Measurements from ENCODE around the gene ZP2. TPM values are rescaled to one million over a fixed set of nuclear protein-coding genes. Genes with fewer than 3 reads are reported as not detected.
"Not testable (repeated sequence)": the region's sequence is repeated elsewhere in the genome, so short reads cannot be mapped to it uniquely, and the experiment has no call there.

ZP2 gene
- total RNA-seq, result not detected

- H3K27me3 ChIP-seq (ENCODE audit: insufficient read depth, low read length), result no peaks in the 10 kb centered on the region
- H3K4me1 ChIP-seq (ENCODE audit: insufficient read depth, low read length), result no peaks in the 10 kb centered on the region
- no peak within 1 kb of the TSS for H3K4me3 ChIP-seq (ENCODE audit: low read length)
- no peaks in the 10 kb centered on the region for H3K9me3 ChIP-seq (ENCODE audit: low read depth, low read length)
These were observed at the start of gene ZP2 for GRCh38 chr16:21211486-21211885. TSS of gene ZP2 (minus strand) at chr16:21211574. CDS start at chr16:21211547, 27 bp downstream.

- Histone ChIP-seq H3K4me1 (ENCODE audit: insufficient read depth, low read length) (no peaks in the 10 kb centered on the region), H3K4me3 (ENCODE audit: low read length) (no peak overlapping the region), H3K9me3 (ENCODE audit: low read depth, low read length) (no peaks in the 10 kb centered on the region), H3K27me3 (ENCODE audit: insufficient read depth, low read length) (no peaks in the 10 kb centered on the region)
These were observed 45.9 kb upstream of the ZP2 start for GRCh38 chr16:21257284-21257683.

GRCh38 chr16:21256636-21257035 is 45.3 kb upstream of the ZP2 start:
- Histone ChIP-seq H3K4me1 (ENCODE audit: insufficient read depth, low read length) (no peaks in the 10 kb centered on the region), H3K27me3 (ENCODE audit: insufficient read depth, low read length) (no peaks in the 10 kb centered on the region), H3K4me3 (ENCODE audit: low read length) (no peak overlapping the region), H3K9me3 (ENCODE audit: low read depth, low read length) (no peaks in the 10 kb centered on the region)

GRCh38 chr16:21253470-21253869 is 42.1 kb upstream of the ZP2 start:
- Histone ChIP-seq H3K27me3 (ENCODE audit: insufficient read depth, low read length) (no peaks in the 10 kb centered on the region), H3K9me3 (ENCODE audit: low read depth, low read length) (no peaks in the 10 kb centered on the region), H3K4me1 (ENCODE audit: insufficient read depth, low read length) (no peaks in the 10 kb centered on the region), H3K4me3 (ENCODE audit: low read length) (no peak overlapping the region)

GRCh38 chr16:21250072-21250923 is 38.9 kb upstream of the ZP2 start:
- H3K9me3 ChIP-seq (ENCODE audit: low read depth, low read length), result no peaks in the 10 kb centered on the region
- H3K27me3 ChIP-seq (ENCODE audit: insufficient read depth, low read length), result no peaks in the 10 kb centered on the region
- H3K4me3 ChIP-seq (ENCODE audit: low read length), result no peak overlapping the region
- no peaks in the 10 kb centered on the region for H3K4me1 ChIP-seq (ENCODE audit: insufficient read depth, low read length)

- H3K4me1 ChIP-seq (ENCODE audit: insufficient read depth, low read length); H3K9me3 ChIP-seq (ENCODE audit: low read depth, low read length); H3K4me3 ChIP-seq (ENCODE audit: low read length); H3K27me3 ChIP-seq (ENCODE audit: insufficient read depth, low read length): not testable (repeated sequence)
These were observed 36.8 kb upstream of the ZP2 start for GRCh38 chr16:21248179-21248578.

- no peaks in the 10 kb centered on the region for H3K27me3 ChIP-seq (ENCODE audit: insufficient read depth, low read length)
- H3K4me1 ChIP-seq (ENCODE audit: insufficient read depth, low read length), result no peaks in the 10 kb centered on the region
- H3K9me3 ChIP-seq (ENCODE audit: low read depth, low read length), result no peaks in the 10 kb centered on the region
- H3K4me3 ChIP-seq (ENCODE audit: low read length), result no peak overlapping the region
These were observed 33.3 kb upstream of the ZP2 start for GRCh38 chr16:21244518-21245215.

GRCh38 chr16:21242756-21243155 is 31.4 kb upstream of the ZP2 start:
- Histone ChIP-seq H3K27me3 (ENCODE audit: insufficient read depth, low read length) (no peaks in the 10 kb centered on the region), H3K9me3 (ENCODE audit: low read depth, low read length) (no peaks in the 10 kb centered on the region), H3K4me3 (ENCODE audit: low read length) (no peak overlapping the region), H3K4me1 (ENCODE audit: insufficient read depth, low read length) (no peaks in the 10 kb centered on the region)

GRCh38 chr16:21239646-21240045 is 28.3 kb upstream of the ZP2 start:
- H3K4me1 ChIP-seq (ENCODE audit: insufficient read depth, low read length), result no peaks in the 10 kb centered on the region
- no peaks in the 10 kb centered on the region for H3K9me3 ChIP-seq (ENCODE audit: low read depth, low read length)
- no peak overlapping the region for H3K4me3 ChIP-seq (ENCODE audit: low read length)

GRCh38 chr16:21236831-21237230 is 25.5 kb upstream of the ZP2 start:
- no peaks in the 10 kb centered on the region for H3K9me3 ChIP-seq (ENCODE audit: low read depth, low read length)
- peaks cover 6% of the 10 kb centered on the region for H3K27me3 ChIP-seq (ENCODE audit: insufficient read depth, low read length)
- no peaks in the 10 kb centered on the region for H3K4me1 ChIP-seq (ENCODE audit: insufficient read depth, low read length)
- H3K4me3 ChIP-seq (ENCODE audit: low read length), result no peak overlapping the region

More at GRCh38 chr16:21239646-21240045, 28.3 kb upstream of the ZP2 start:
- no peaks in the 10 kb centered on the region for H3K27me3 ChIP-seq (ENCODE audit: insufficient read depth, low read length)

- Histone ChIP-seq H3K4me3 (ENCODE audit: low read length) (no peak overlapping the region), H3K27me3 (ENCODE audit: insufficient read depth, low read length) (peaks cover 10% of the 10 kb centered on the region), H3K9me3 (ENCODE audit: low read depth, low read length) (no peaks in the 10 kb centered on the region), H3K4me1 (ENCODE audit: insufficient read depth, low read length) (no peaks in the 10 kb centered on the region)
These were observed 23.8 kb upstream of the ZP2 start for GRCh38 chr16:21235199-21235585.

GRCh38 chr16:21233521-21234150 is 22.3 kb upstream of the ZP2 start, which contains the start of gene ANKS4B:
TSS of gene ANKS4B (plus strand) at chr16:21233699. CDS start at chr16:21233738, 39 bp downstream.
- Histone ChIP-seq H3K9me3 (ENCODE audit: low read depth, low read length) (no peaks in the 10 kb centered on the region), H3K4me1 (ENCODE audit: insufficient read depth, low read length) (no peaks in the 10 kb centered on the region), H3K4me3 (ENCODE audit: low read length) (no peak within 1 kb of the TSS), H3K27me3 (ENCODE audit: insufficient read depth, low read length) (peaks cover 13% of the 10 kb centered on the region)

- no peak overlapping the region for H3K4me3 ChIP-seq (ENCODE audit: low read length)
- no peaks in the 10 kb centered on the region for H3K4me1 ChIP-seq (ENCODE audit: insufficient read depth, low read length)
- peaks cover 13% of the 10 kb centered on the region for H3K27me3 ChIP-seq (ENCODE audit: insufficient read depth, low read length)
- H3K9me3 ChIP-seq (ENCODE audit: low read depth, low read length), result no peaks in the 10 kb centered on the region
These were observed 21.7 kb upstream of the ZP2 start for GRCh38 chr16:21233045-21233520.

GRCh38 chr16:21228361-21228872 is 17.0 kb upstream of the ZP2 start:
- H3K4me3 ChIP-seq (ENCODE audit: low read length), result no peak overlapping the region
- H3K4me1 ChIP-seq (ENCODE audit: insufficient read depth, low read length), result no peaks in the 10 kb centered on the region
- peaks cover 14% of the 10 kb centered on the region for H3K27me3 ChIP-seq (ENCODE audit: insufficient read depth, low read length)
- H3K9me3 ChIP-seq (ENCODE audit: low read depth, low read length), result no peaks in the 10 kb centered on the region

GRCh38 chr16:21227866-21228265 is 16.5 kb upstream of the ZP2 start:
- no peaks in the 10 kb centered on the region for H3K4me1 ChIP-seq (ENCODE audit: insufficient read depth, low read length)
- H3K9me3 ChIP-seq (ENCODE audit: low read depth, low read length), result no peaks in the 10 kb centered on the region
- peaks cover 16% of the 10 kb centered on the region for H3K27me3 ChIP-seq (ENCODE audit: insufficient read depth, low read length)
- H3K4me3 ChIP-seq (ENCODE audit: low read length), result no peak overlapping the region

All from mononuclear cell (primary cell).